Neural cell (in vitro differentiated cells): ENCODE results near the gene TSPAN9. TPM values are rescaled to one million over a fixed set of nuclear protein-coding genes. Genes with fewer than 3 reads are reported as not detected.

Experiments
- H2AFZ ChIP-seq: fragments of 200-600, 300-800 bp; sonication (generic), shearing (Covaris generic); 2 replicates; pipeline ENCODE4 v1.6.0; 2014; ENCODE audit warnings: low read depth, mild to moderate bottlenecking, antibody characterized with exemption, low read length, moderate library complexity
- H3F3A ChIP-seq: fragments of 200-600 bp; shearing (Covaris generic); 2 replicates; pipeline ENCODE4 v1.6.1; 2016; ENCODE audit warnings: mild to moderate bottlenecking, moderate library complexity, mixed read lengths, antibody characterized with exemption, low read length; ENCODE audit not compliant: insufficient read depth, poor library complexity, severe bottlenecking
- H3K27ac ChIP-seq: fragments of 200-600, 300-800 bp; sonication (generic), shearing (Covaris generic); 2 replicates; pipeline ENCODE4 v1.5.1; 2014; ENCODE audit warnings: mild to moderate bottlenecking, low read length, moderate library complexity
- H3K27me3 ChIP-seq: fragments of 300-800, 200-600 bp; sonication (generic), shearing (Covaris generic); 2 replicates; pipeline ENCODE4 v1.6.0; 2014; ENCODE audit warnings: mild to moderate bottlenecking, low read depth, low read length, moderate library complexity; ENCODE audit not compliant: insufficient read depth
- H3K36me3 ChIP-seq: fragments of 300-800, 200-600 bp; sonication (generic), shearing (Covaris generic); 2 replicates; pipeline ENCODE4 v1.5.1; 2014; ENCODE audit warnings: mild to moderate bottlenecking, antibody characterized with exemption, low read length, moderate library complexity; ENCODE audit not compliant: insufficient read depth
- H3K4me2 ChIP-seq: fragments of 300-800, 200-600 bp; sonication (generic), shearing (Covaris generic); 2 replicates; pipeline ENCODE4 v1.6.0; 2014; ENCODE audit warnings: mild to moderate bottlenecking, low read length
- H3K4me3 ChIP-seq: fragments of 300-800, 200-600 bp; sonication (generic), shearing (Covaris generic); 2 replicates; pipeline ENCODE4 v1.5.1; 2014; ENCODE audit warnings: mild to moderate bottlenecking, low read length, moderate library complexity
- H3K79me2 ChIP-seq: fragments of 200-600 bp; shearing (Covaris generic); replicated peaks from 2 replicates; pipeline ENCODE4 v1.6.0; 2014; ENCODE audit warnings: mild to moderate bottlenecking, low read length, moderate library complexity; ENCODE audit not compliant: insufficient read depth
- H3K9ac ChIP-seq: fragments of 300-800, 200-600 bp; sonication (generic), shearing (Covaris generic); 2 replicates; pipeline ENCODE4 v1.6.1; 2016; ENCODE audit warnings: mild to moderate bottlenecking, low read length, mixed read lengths
- H3K9me2 ChIP-seq: fragments of 200-600 bp; shearing (Covaris generic); 2 replicates; pipeline ENCODE4 v1.6.1; 2016; ENCODE audit warnings: mild to moderate bottlenecking, low read length, mixed read lengths; ENCODE audit not compliant: insufficient read depth
- H3K9me3 ChIP-seq: fragments of 200-600, 300-800 bp; sonication (generic), shearing (Covaris generic); 2 replicates; pipeline ENCODE4 v1.6.1; 2016; ENCODE audit warnings: mild to moderate bottlenecking, mixed run types, low read length, moderate library complexity, mixed read lengths
- H4K20me1 ChIP-seq: fragments of 200-600 bp; shearing (Covaris generic); 2 replicates; pipeline ENCODE4 v1.6.1; 2016; ENCODE audit warnings: mild to moderate bottlenecking, mixed run types; ENCODE audit not compliant: insufficient read depth
- EP300 ChIP-seq: fragments of 450-650 bp; conservative IDR thresholded peaks from 2 replicates; pipeline ENCODE4 v1.6.1; 2014; ENCODE audit warnings: antibody characterized with exemption, mild to moderate bottlenecking, moderate library complexity; ENCODE audit not compliant: poor library complexity, severe bottlenecking
- EZH2 ChIP-seq: fragments of 200-600, 300-800 bp; shearing (Covaris generic), sonication (generic); IDR thresholded peaks from 2 replicates; pipeline ENCODE4 v1.6.1; 2014; ENCODE audit warnings: antibody characterized with exemption, low read length, borderline replicate concordance, mild to moderate bottlenecking; ENCODE audit not compliant: insufficient read depth, poor library complexity, severe bottlenecking
- MXI1 ChIP-seq: fragments of 450-650 bp; conservative IDR thresholded peaks from 2 replicates; pipeline ENCODE4 v1.6.1; 2014; ENCODE audit warnings: antibody characterized with exemption, mild to moderate bottlenecking; ENCODE audit not compliant: poor library complexity, severe bottlenecking
- POLR2AphosphoS5 ChIP-seq: IDR thresholded peaks from 2 replicates; pipeline ENCODE4 v1.6.1; 2012
- RAD21 ChIP-seq: fragments of 450-650 bp; conservative IDR thresholded peaks from 2 replicates; pipeline ENCODE4 v1.6.1; 2014; ENCODE audit warnings: antibody characterized with exemption, mild to moderate bottlenecking, moderate library complexity
- SMC3 ChIP-seq: fragments of 450-650 bp; conservative IDR thresholded peaks from 2 replicates; pipeline ENCODE4 v1.6.1; 2014; ENCODE audit warnings: antibody characterized with exemption, mild to moderate bottlenecking, moderate library complexity; ENCODE audit not compliant: poor library complexity
- TAF1 ChIP-seq: IDR thresholded peaks from 2 replicates; pipeline ENCODE4 v1.6.1; 2012; ENCODE audit warnings: low read depth
- polyA plus RNA-seq: library from polyadenylated mRNA; depleted of rRNA; stranded (reverse); fragments of >200 nt; gene quantifications from 2 replicates; pipeline ENCODE4 v1.2.3, GENCODE V29; 2014
- TF ChIP-seq, protein P1 (sequence below): IDR thresholded peaks from 2 replicates; pipeline ENCODE4 v1.6.1; 2012; ENCODE audit warnings: borderline replicate concordance
- TF ChIP-seq, protein P2 (sequence below): fragments of 450-650 bp; IDR thresholded peaks from 2 replicates; pipeline ENCODE4 v1.5.1; 2014; ENCODE audit warnings: antibody characterized with exemption, mild to moderate bottlenecking, moderate library complexity; ENCODE audit not compliant: poor library complexity, severe bottlenecking

TSPAN9 gene
- polyA plus RNA-seq, 1 donor from 2014 or later: 11.9 TPM

DNA sequence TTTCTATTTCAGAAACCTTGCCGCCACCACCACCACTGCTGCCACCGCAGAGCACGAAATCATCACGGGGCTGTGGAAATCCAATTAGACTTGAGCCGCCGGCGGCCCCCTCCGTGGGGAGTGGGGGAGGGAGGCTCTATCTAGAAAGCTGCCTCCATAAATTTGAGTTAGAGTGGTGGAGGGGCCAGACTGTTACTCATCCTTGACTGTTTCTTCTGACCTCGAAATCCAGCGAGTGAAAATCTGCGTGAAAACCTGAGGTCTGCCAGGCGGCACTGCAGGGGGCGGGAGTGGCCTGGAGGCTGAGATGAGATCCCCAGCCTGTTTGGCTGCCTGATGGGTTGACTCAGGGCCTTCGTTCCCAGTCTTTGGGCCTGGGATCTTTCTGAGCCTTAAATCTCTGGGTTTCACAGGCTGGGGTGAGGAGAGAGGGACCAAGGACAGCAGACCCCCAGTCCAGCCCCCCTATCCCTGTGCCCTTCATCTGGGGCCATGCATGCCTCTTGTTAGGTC is 29.9 kb downstream of the TSPAN9 start:
- H3K9me3 ChIP-seq: no peaks in the 10 kb centered on the region
- TF ChIP-seq EP300: no peak
- no peak for TF ChIP-seq RAD21
- TF ChIP-seq, protein P1, sequence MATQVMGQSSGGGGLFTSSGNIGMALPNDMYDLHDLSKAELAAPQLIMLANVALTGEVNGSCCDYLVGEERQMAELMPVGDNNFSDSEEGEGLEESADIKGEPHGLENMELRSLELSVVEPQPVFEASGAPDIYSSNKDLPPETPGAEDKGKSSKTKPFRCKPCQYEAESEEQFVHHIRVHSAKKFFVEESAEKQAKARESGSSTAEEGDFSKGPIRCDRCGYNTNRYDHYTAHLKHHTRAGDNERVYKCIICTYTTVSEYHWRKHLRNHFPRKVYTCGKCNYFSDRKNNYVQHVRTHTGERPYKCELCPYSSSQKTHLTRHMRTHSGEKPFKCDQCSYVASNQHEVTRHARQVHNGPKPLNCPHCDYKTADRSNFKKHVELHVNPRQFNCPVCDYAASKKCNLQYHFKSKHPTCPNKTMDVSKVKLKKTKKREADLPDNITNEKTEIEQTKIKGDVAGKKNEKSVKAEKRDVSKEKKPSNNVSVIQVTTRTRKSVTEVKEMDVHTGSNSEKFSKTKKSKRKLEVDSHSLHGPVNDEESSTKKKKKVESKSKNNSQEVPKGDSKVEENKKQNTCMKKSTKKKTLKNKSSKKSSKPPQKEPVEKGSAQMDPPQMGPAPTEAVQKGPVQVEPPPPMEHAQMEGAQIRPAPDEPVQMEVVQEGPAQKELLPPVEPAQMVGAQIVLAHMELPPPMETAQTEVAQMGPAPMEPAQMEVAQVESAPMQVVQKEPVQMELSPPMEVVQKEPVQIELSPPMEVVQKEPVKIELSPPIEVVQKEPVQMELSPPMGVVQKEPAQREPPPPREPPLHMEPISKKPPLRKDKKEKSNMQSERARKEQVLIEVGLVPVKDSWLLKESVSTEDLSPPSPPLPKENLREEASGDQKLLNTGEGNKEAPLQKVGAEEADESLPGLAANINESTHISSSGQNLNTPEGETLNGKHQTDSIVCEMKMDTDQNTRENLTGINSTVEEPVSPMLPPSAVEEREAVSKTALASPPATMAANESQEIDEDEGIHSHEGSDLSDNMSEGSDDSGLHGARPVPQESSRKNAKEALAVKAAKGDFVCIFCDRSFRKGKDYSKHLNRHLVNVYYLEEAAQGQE: no peak
- TF ChIP-seq EZH2: no peak
- TF ChIP-seq, protein P2, sequence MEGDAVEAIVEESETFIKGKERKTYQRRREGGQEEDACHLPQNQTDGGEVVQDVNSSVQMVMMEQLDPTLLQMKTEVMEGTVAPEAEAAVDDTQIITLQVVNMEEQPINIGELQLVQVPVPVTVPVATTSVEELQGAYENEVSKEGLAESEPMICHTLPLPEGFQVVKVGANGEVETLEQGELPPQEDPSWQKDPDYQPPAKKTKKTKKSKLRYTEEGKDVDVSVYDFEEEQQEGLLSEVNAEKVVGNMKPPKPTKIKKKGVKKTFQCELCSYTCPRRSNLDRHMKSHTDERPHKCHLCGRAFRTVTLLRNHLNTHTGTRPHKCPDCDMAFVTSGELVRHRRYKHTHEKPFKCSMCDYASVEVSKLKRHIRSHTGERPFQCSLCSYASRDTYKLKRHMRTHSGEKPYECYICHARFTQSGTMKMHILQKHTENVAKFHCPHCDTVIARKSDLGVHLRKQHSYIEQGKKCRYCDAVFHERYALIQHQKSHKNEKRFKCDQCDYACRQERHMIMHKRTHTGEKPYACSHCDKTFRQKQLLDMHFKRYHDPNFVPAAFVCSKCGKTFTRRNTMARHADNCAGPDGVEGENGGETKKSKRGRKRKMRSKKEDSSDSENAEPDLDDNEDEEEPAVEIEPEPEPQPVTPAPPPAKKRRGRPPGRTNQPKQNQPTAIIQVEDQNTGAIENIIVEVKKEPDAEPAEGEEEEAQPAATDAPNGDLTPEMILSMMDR: no peak
- no peak for TF ChIP-seq POLR2AphosphoS5
- no peak for TF ChIP-seq MXI1
- no peak for TF ChIP-seq TAF1
- TF ChIP-seq SMC3: no peak
- no peak overlapping the region for H3K9ac ChIP-seq
- H3F3A ChIP-seq: no peaks in the 10 kb centered on the region
- H3K9me2 ChIP-seq: no peaks in the 10 kb centered on the region
- no peaks in the 10 kb centered on the region for H4K20me1 ChIP-seq
- no peaks in the 10 kb centered on the region for H3K79me2 ChIP-seq
- H2AFZ ChIP-seq: no peak overlapping the region
- H3K27ac ChIP-seq: no peak overlapping the region
- H3K36me3 ChIP-seq: no peaks in the 10 kb centered on the region
- H3K4me3 ChIP-seq: no peak overlapping the region
- H3K4me2 ChIP-seq: no peak overlapping the region
- no peaks in the 10 kb centered on the region for H3K27me3 ChIP-seq

DNA sequence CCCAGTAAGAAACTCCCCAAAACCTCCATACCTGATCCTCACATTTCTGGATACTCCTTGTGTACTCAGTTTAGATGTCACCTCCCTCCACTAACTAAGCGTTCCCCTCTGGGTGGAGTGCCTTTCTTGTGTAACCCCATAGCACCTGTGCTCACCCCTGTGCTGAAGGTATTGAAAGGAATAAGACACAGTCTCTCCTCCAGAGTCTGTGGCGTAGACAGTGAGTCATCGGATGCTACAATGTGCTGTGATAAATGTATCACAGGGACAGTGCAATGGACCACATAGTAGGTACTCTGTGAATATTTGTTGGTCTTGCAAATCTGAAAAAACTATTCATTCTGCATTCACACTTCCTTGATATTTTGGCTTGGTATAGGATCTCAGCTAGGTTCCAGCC is 30.8 kb downstream of the TSPAN9 start:
- Histone ChIP-seq H3K79me2 (no peaks in the 10 kb centered on the region), H4K20me1 (no peaks in the 10 kb centered on the region), H3K36me3 (no peaks in the 10 kb centered on the region), H3K9ac (no peak overlapping the region), H2AFZ (no peak overlapping the region), H3K4me2 (no peak overlapping the region), H3K27ac (no peak overlapping the region), H3K9me3 (no peaks in the 10 kb centered on the region), H3K9me2 (no peaks in the 10 kb centered on the region), H3F3A (no peaks in the 10 kb centered on the region), H3K4me3 (no peak overlapping the region), H3K27me3 (no peaks in the 10 kb centered on the region)
- TF ChIP-seq RAD21 (no peak), POLR2AphosphoS5 (no peak)

DNA sequence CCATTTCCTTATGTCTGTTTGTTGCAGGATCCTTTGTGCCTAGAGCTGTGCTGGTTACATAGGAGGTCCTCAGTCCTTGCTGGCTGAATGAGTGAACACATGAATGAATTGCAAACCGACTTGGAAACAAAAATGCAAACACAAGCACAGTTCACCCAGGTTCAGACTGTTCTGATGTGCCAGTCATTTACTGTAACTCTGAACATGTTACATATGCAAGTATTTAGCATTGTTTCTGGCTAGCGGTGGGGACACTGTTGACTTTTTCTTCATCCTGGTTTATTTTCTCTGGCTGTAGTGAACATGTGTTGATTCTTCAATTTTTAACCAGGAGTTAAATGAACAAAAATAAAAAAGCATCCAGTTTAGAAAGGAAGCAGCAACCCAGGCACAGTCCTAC is 33.4 kb downstream of the TSPAN9 start:
- Histone ChIP-seq H3K9me3 (no peaks in the 10 kb centered on the region), H3K9me2 (no peaks in the 10 kb centered on the region), H3F3A (no peaks in the 10 kb centered on the region), H3K79me2 (no peaks in the 10 kb centered on the region), H3K4me3 (no peak overlapping the region), H3K4me2 (no peak overlapping the region), H3K36me3 (no peaks in the 10 kb centered on the region), H4K20me1 (no peaks in the 10 kb centered on the region), H3K27me3 (no peaks in the 10 kb centered on the region), H3K9ac (no peak overlapping the region), H3K27ac (no peak overlapping the region), H2AFZ (no peak overlapping the region)
- TF ChIP-seq TAF1 (no peak), RAD21 (no peak), SMC3 (no peak), EP300 (no peak), POLR2AphosphoS5 (no peak), EZH2 (no peak), MXI1 (no peak)
- TF ChIP-seq, protein P1: no peak
- TF ChIP-seq, protein P2: no peak
